Measurements from ENCODE around the gene HADHA.

Gene HADHA

GRCh38 chr2:26170795-26171194 is 73.6 kb downstream of the HADHA start:
- Histone ChIP-seq H3K79me1 (replicated peaks; ENCODE audit: low read length, poor library complexity, severe bottlenecking) (no peaks in the 10 kb centered on the region), H4K91ac (ENCODE audit: low read length) (no peak overlapping the region), H3K9ac (ENCODE audit: low read length) (no peak overlapping the region), H3K36me3 (ENCODE audit: control insufficient read depth in 1 of 2, insufficient read depth in 2 of 2, low read depth in 1 of 2, low read length in 2 of 2) (peaks cover 0 to 2% of the 10 kb centered on the region in 2 experiments), H2AK5ac (ENCODE audit: low read length, severe bottlenecking) (no peak overlapping the region), H3K9me3 (ENCODE audit: control insufficient read depth, low read length) (no peaks in the 10 kb centered on the region), H3K27me3 (ENCODE audit: control insufficient read depth in 1 of 2, insufficient read depth in 1 of 2, low read length in 2 of 2) (peaks cover 32 to 46% of the 10 kb centered on the region in 2 experiments), H3K14ac (ENCODE audit: low read length in 2 of 2) (no peak overlapping the region), H3K4me3 (ENCODE audit: insufficient read depth in 1 of 2, low read depth in 1 of 2, low read length in 2 of 2) (no peak overlapping the region), H2AFZ (ENCODE audit: low read depth, low read length) (no peak overlapping the region), H3K27ac (ENCODE audit: low read length, poor library complexity, severe bottlenecking) (no peak overlapping the region), H2BK15ac (ENCODE audit: low read depth, poor library complexity, severe bottlenecking) (no peak overlapping the region), H2BK5ac (ENCODE audit: low read depth, low read length, poor library complexity, severe bottlenecking) (no peak overlapping the region), H2BK12ac (ENCODE audit: low read length in 2 of 2) (no peak overlapping the region), H3K4ac (ENCODE audit: low read depth in 1 of 2, low read length in 2 of 2) (no peak overlapping the region), H2BK120ac (ENCODE audit: low read depth, low read length) (no peak overlapping the region), H3K23ac (ENCODE audit: low read length in 2 of 2) (no peak overlapping the region), H4K8ac (ENCODE audit: low read length) (no peak overlapping the region), H3K4me2 (ENCODE audit: low read length, poor library complexity, severe bottlenecking) (no peak overlapping the region), H3K4me1 (ENCODE audit: control insufficient read depth, insufficient read depth, low read depth, low read length) (peaks cover 15% of the 10 kb centered on the region), H3K18ac (ENCODE audit: low read depth in 1 of 2, low read length in 2 of 2) (no peak overlapping the region)
- WGBS = 85% methylated on average over 9 of the region's 9 CpGs
- DNase-seq = no peak

GRCh38 chr2:26169681-26170414 is 74.6 kb downstream of the HADHA start:
- Histone ChIP-seq H2BK120ac (ENCODE audit: low read depth, low read length) (no peak overlapping the region), H3K79me1 (replicated peaks; ENCODE audit: low read length, poor library complexity, severe bottlenecking) (no peaks in the 10 kb centered on the region), H4K91ac (ENCODE audit: low read length) (no peak overlapping the region), H3K4me2 (ENCODE audit: low read length, poor library complexity, severe bottlenecking) (no peak overlapping the region), H2AFZ (ENCODE audit: low read depth, low read length) (no peak overlapping the region), H3K36me3 (ENCODE audit: control insufficient read depth in 1 of 2, insufficient read depth in 2 of 2, low read depth in 1 of 2, low read length in 2 of 2) (peaks cover 0 to 2% of the 10 kb centered on the region in 2 experiments), H3K23ac (ENCODE audit: low read length in 2 of 2) (no peak overlapping the region), H3K4me1 (ENCODE audit: control insufficient read depth, insufficient read depth, low read depth, low read length) (peaks cover 15% of the 10 kb centered on the region), H2BK5ac (ENCODE audit: low read depth, low read length, poor library complexity, severe bottlenecking) (no peak overlapping the region), H2AK5ac (ENCODE audit: low read length, severe bottlenecking) (no peak overlapping the region), H3K27ac (ENCODE audit: low read length, poor library complexity, severe bottlenecking) (no peak overlapping the region), H3K4me3 (ENCODE audit: insufficient read depth in 1 of 2, low read depth in 1 of 2, low read length in 2 of 2) (no peak overlapping the region), H3K4ac (ENCODE audit: low read depth in 1 of 2, low read length in 2 of 2) (no peak overlapping the region), H3K9me3 (ENCODE audit: control insufficient read depth, low read length) (no peaks in the 10 kb centered on the region), H2BK15ac (ENCODE audit: low read depth, poor library complexity, severe bottlenecking) (no peak overlapping the region), H4K8ac (ENCODE audit: low read length) (no peak overlapping the region), H3K18ac (ENCODE audit: low read depth in 1 of 2, low read length in 2 of 2) (no peak overlapping the region), H3K14ac (ENCODE audit: low read length in 2 of 2) (no peak overlapping the region), H3K9ac (ENCODE audit: low read length) (no peak overlapping the region), H2BK12ac (ENCODE audit: low read length in 2 of 2) (no peak overlapping the region), H3K27me3 (ENCODE audit: control insufficient read depth in 1 of 2, insufficient read depth in 1 of 2, low read length in 2 of 2) (peaks cover 24 to 38% of the 10 kb centered on the region in 2 experiments)
- no peak for DNase-seq
- WGBS = 82% methylated on average over 13 of the region's 14 CpGs

DNA sequence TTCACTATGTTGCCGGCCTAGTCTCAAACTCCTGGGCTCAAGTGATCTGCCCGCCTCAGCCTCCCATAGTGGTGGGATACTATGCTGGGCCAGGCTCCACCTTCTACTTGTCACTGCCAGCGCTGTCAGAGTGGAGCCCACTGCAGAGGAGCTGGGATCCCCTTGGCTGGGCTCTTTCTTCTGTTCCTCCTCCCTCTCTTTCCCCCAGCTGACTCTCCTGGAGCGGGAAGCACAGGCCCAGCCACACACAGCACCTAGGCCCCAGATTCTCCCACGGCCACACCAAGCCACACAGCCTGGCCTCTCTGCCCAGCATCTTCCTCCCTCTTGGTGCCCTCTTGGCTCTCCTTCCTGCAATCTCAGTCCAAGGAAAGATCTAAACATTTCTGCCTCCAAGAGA is 75.2 kb downstream of the HADHA start:
- H3K14ac ChIP-seq (ENCODE audit: low read length in 2 of 2) = no peak overlapping the region
- H2AFZ ChIP-seq (ENCODE audit: low read depth, low read length) = no peak overlapping the region
- no peak overlapping the region for H2BK15ac ChIP-seq (ENCODE audit: low read depth, poor library complexity, severe bottlenecking)
- no peak for DNase-seq
- peaks cover 15% of the 10 kb centered on the region for H3K4me1 ChIP-seq (ENCODE audit: control insufficient read depth, insufficient read depth, low read depth, low read length)
- no peak overlapping the region for H4K91ac ChIP-seq (ENCODE audit: low read length)
- H2BK120ac ChIP-seq (ENCODE audit: low read depth, low read length) = no peak overlapping the region
- WGBS = 87% methylated on average over 5 of the region's 5 CpGs
- no peak overlapping the region for H3K4me2 ChIP-seq (ENCODE audit: low read length, poor library complexity, severe bottlenecking)
- H3K4ac ChIP-seq (ENCODE audit: low read depth in 1 of 2, low read length in 2 of 2) = no peak overlapping the region
- no peak overlapping the region for H3K18ac ChIP-seq (ENCODE audit: low read depth in 1 of 2, low read length in 2 of 2)
- no peaks in the 10 kb centered on the region for H3K79me1 ChIP-seq (replicated peaks; ENCODE audit: low read length, poor library complexity, severe bottlenecking)
- H2AK5ac ChIP-seq (ENCODE audit: low read length, severe bottlenecking) = no peak overlapping the region
- H3K9me3 ChIP-seq (ENCODE audit: control insufficient read depth, low read length) = no peaks in the 10 kb centered on the region
- no peak overlapping the region for H2BK12ac ChIP-seq (ENCODE audit: low read length in 2 of 2)
- H3K23ac ChIP-seq (ENCODE audit: low read length in 2 of 2) = no peak overlapping the region
- no peak overlapping the region for H3K9ac ChIP-seq (ENCODE audit: low read length)
- peaks cover 0 to 2% of the 10 kb centered on the region in 2 experiments for H3K36me3 ChIP-seq (ENCODE audit: control insufficient read depth in 1 of 2, insufficient read depth in 2 of 2, low read depth in 1 of 2, low read length in 2 of 2)
- H3K27me3 ChIP-seq (ENCODE audit: control insufficient read depth in 1 of 2, insufficient read depth in 1 of 2, low read length in 2 of 2) = peaks cover 18 to 32% of the 10 kb centered on the region in 2 experiments
- H4K8ac ChIP-seq (ENCODE audit: low read length) = no peak overlapping the region
- H3K27ac ChIP-seq (ENCODE audit: low read length, poor library complexity, severe bottlenecking) = no peak overlapping the region
- H3K4me3 ChIP-seq (ENCODE audit: insufficient read depth in 1 of 2, low read depth in 1 of 2, low read length in 2 of 2) = no peak overlapping the region
- no peak overlapping the region for H2BK5ac ChIP-seq (ENCODE audit: low read depth, low read length, poor library complexity, severe bottlenecking)

DNA sequence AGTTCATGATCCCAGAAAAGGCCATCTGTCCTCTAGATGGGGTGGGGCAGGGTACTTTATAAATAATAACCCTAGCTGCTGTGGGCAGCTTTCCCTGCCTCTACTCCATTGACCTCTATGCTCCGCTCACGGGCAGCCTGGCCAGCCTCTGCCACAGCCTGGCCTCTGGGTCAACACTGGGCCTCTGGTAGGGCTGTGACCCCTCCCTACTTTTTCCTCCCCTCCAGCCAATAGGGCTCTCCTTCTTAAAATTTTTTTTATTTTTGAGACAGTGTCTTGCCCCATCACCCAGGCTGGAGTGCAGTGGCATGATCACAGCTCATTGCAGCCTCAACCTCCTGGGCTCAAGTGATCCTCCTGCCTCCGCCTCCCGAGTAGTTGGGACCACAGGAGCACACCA is 75.6 kb downstream of the HADHA start:
- Histone ChIP-seq H4K91ac (ENCODE audit: low read length) (no peak overlapping the region), H3K27me3 (ENCODE audit: control insufficient read depth in 1 of 2, insufficient read depth in 1 of 2, low read length in 2 of 2) (peaks cover 14 to 28% of the 10 kb centered on the region in 2 experiments), H3K4me3 (ENCODE audit: insufficient read depth in 1 of 2, low read depth in 1 of 2, low read length in 2 of 2) (no peak overlapping the region), H2BK12ac (ENCODE audit: low read length in 2 of 2) (no peak overlapping the region), H3K36me3 (ENCODE audit: control insufficient read depth in 1 of 2, insufficient read depth in 2 of 2, low read depth in 1 of 2, low read length in 2 of 2) (peaks cover 0 to 2% of the 10 kb centered on the region in 2 experiments), H2BK5ac (ENCODE audit: low read depth, low read length, poor library complexity, severe bottlenecking) (no peak overlapping the region), H3K4me1 (ENCODE audit: control insufficient read depth, insufficient read depth, low read depth, low read length) (peaks cover 10% of the 10 kb centered on the region), H2AK5ac (ENCODE audit: low read length, severe bottlenecking) (no peak overlapping the region), H2BK15ac (ENCODE audit: low read depth, poor library complexity, severe bottlenecking) (no peak overlapping the region), H3K79me1 (replicated peaks; ENCODE audit: low read length, poor library complexity, severe bottlenecking) (no peaks in the 10 kb centered on the region), H3K27ac (ENCODE audit: low read length, poor library complexity, severe bottlenecking) (no peak overlapping the region), H3K4ac (ENCODE audit: low read depth in 1 of 2, low read length in 2 of 2) (no peak overlapping the region), H2AFZ (ENCODE audit: low read depth, low read length) (no peak overlapping the region), H4K8ac (ENCODE audit: low read length) (no peak overlapping the region), H3K9me3 (ENCODE audit: control insufficient read depth, low read length) (no peaks in the 10 kb centered on the region), H3K14ac (ENCODE audit: low read length in 2 of 2) (no peak overlapping the region), H2BK120ac (ENCODE audit: low read depth, low read length) (no peak overlapping the region), H3K23ac (ENCODE audit: low read length in 2 of 2) (no peak overlapping the region), H3K4me2 (ENCODE audit: low read length, poor library complexity, severe bottlenecking) (no peak overlapping the region), H3K18ac (ENCODE audit: low read depth in 1 of 2, low read length in 2 of 2) (no peak overlapping the region), H3K9ac (ENCODE audit: low read length) (no peak overlapping the region)
- DNase-seq = no peak
- 95% methylated on average over 4 of the region's 4 CpGs for WGBS
